Tibial artery (tissue), 4 donors: ENCODE results near the gene SQSTM1.
A peak's percentile ranks its signal among the peaks of the same experiment; 100 is the strongest.

Experiments used
- DNase-seq, 2 donors: peaks; one replicate each; pipeline ENCODE4 v3.0.0-alpha.2; 2019
- H3K27ac ChIP-seq, 2 donors: fragments of 200-600 bp; sonication (generic) in 1 of 2; 1 replicate in 1 of 2; 2 replicates in 1 of 2; pipeline ENCODE4 v1.5.1; 2018 to 2019; ENCODE audit warnings: mild to moderate bottlenecking in 1 of 2
- H3K27me3 ChIP-seq, 2 donors: fragments of 200-600 bp; sonication (generic) in 1 of 2; one replicate each; pipeline versions ENCODE4 v1.5.1 to v1.6.0; 2016 to 2019
- H3K36me3 ChIP-seq, 3 donors: fragments of 200-600 bp; sonication (generic) in 2 of 3; one replicate each; pipeline ENCODE4 v1.5.1; 2016 to 2019; ENCODE audit warnings: mild to moderate bottlenecking in 2 of 3
- H3K4me1 ChIP-seq, 4 donors: fragments of 200-600 bp; sonication (generic) in 2 of 4; 1 replicate in 3 of 4; 2 replicates in 1 of 4; pipeline ENCODE4 v1.5.1; 2016 to 2019
- H3K4me3 ChIP-seq, 2 donors: fragments of 200-600 bp; sonication (generic) in 1 of 2; 1 replicate in 1 of 2; 2 replicates in 1 of 2; pipeline ENCODE4 v1.5.1; 2018 to 2019; ENCODE audit warnings: mild to moderate bottlenecking in 2 of 2
- H3K9me3 ChIP-seq, 3 donors: fragments of 200-600 bp; sonication (generic) in 1 of 3; one replicate each; pipeline ENCODE4 v1.5.1; 2016 to 2019
- CTCF ChIP-seq, 2 experiments: fragments of 200-600 bp in 1 of 2; fragments of 450-650 bp in 1 of 2; IDR thresholded peaks; one replicate each; pipeline ENCODE4 v1.5.1; 2017 to 2019; ENCODE audit warnings: antibody characterized with exemption in 2 of 2, mild to moderate bottlenecking in 1 of 2, moderate library complexity in 1 of 2
- intact Hi-C: fragments of 100-400 bp; cut with DNase I; formaldehyde crosslinking; loops from one replicate; pipeline ENCODE4 v1.15.0; 2023; ENCODE audit warnings: low total_unique reads

The SQSTM1 gene

GRCh38 chr5:179839328-179840256 lies 18.9 kb downstream of the SQSTM1 start:
- Histone ChIP-seq H3K4me3 (no peak overlapping the region), H3K36me3 (peaks cover 57 to 97% (median 74%) of the 10 kb centered on the region in 3 donors), H3K9me3 (peaks cover 0 to 2% (median 0%) of the 10 kb centered on the region in 3 donors), H3K27me3 (no peaks in the 10 kb centered on the region), H3K4me1 (no peaks in the 10 kb centered on the region), H3K27ac (no peak overlapping the region)
- no peak for DNase-seq
- no peak for TF ChIP-seq CTCF (IDR thresholded peaks at IDR 0.05)
- intact Hi-C loops, result no loop called here

GRCh38 chr5:179840321-179840720 lies 19.6 kb downstream of the SQSTM1 start:
- TF ChIP-seq CTCF (IDR thresholded peaks at IDR 0.05), result no peak
- Histone ChIP-seq H3K27ac (no peak overlapping the region), H3K4me3 (no peak overlapping the region), H3K4me1 (no peaks in the 10 kb centered on the region), H3K9me3 (peaks cover 0 to 9% (median 0%) of the 10 kb centered on the region in 3 donors), H3K36me3 (peaks cover 57 to 93% (median 71%) of the 10 kb centered on the region in 3 donors), H3K27me3 (no peaks in the 10 kb centered on the region)
- intact Hi-C loops, result no loop called here
- no peak for DNase-seq

- peaks cover 57 to 93% (median 70%) of the 10 kb centered on the region in 3 donors for H3K36me3 ChIP-seq
- H3K4me1 ChIP-seq, result no peaks in the 10 kb centered on the region
These were observed 20.1 kb downstream of the SQSTM1 start for GRCh38 chr5:179840766-179841165.

GRCh38 chr5:179841621-179842020 lies 20.9 kb downstream of the SQSTM1 start:
- no peaks in the 10 kb centered on the region for H3K27me3 ChIP-seq
- H3K27ac ChIP-seq, result no peak overlapping the region
- no peak for TF ChIP-seq CTCF (IDR thresholded peaks at IDR 0.05)
- H3K4me1 ChIP-seq, result no peaks in the 10 kb centered on the region
- peaks cover 57 to 93% (median 70%) of the 10 kb centered on the region in 3 donors for H3K36me3 ChIP-seq
- no peak for DNase-seq
- H3K4me3 ChIP-seq, result no peak overlapping the region
- intact Hi-C loops, result no loop called here
- peaks cover 0 to 9% (median 0%) of the 10 kb centered on the region in 3 donors for H3K9me3 ChIP-seq

More at GRCh38 chr5:179840766-179841165, 20.1 kb downstream of the SQSTM1 start:
- Histone ChIP-seq H3K4me3 (no peak overlapping the region), H3K27ac (no peak overlapping the region), H3K27me3 (no peaks in the 10 kb centered on the region), H3K9me3 (peaks cover 0 to 9% (median 0%) of the 10 kb centered on the region in 3 donors)
- DNase-seq, result no peak
- no peak for TF ChIP-seq CTCF (IDR thresholded peaks at IDR 0.05)
- intact Hi-C loops, result no loop called here

- H3K4me3 ChIP-seq, result no peak overlapping the region
- no peak for TF ChIP-seq CTCF (IDR thresholded peaks at IDR 0.05)
- H3K27ac ChIP-seq, result peak overlapping the region in 1 of 2 donors; percentile 66
- no peaks in the 10 kb centered on the region for H3K9me3 ChIP-seq
- intact Hi-C loops, result no loop called here
- H3K4me1 ChIP-seq, result peaks cover 0 to 34% (median 11%) of the 10 kb centered on the region in 4 donors
- DNase-seq, result no peak
- peaks cover 53 to 57% (median 53%) of the 10 kb centered on the region in 3 donors for H3K36me3 ChIP-seq
- H3K27me3 ChIP-seq, result no peaks in the 10 kb centered on the region
These were observed 32.4 kb downstream of the SQSTM1 start for GRCh38 chr5:179852993-179853547.
